ENCODE measurements around the gene STK26.

GRCh38 chrX:132058975-132059374 is 35.9 kb downstream of the STK26 start:
- TF ChIP-seq ZNF274 (IDR thresholded peaks at IDR 0.05; ENCODE audit: low read depth, low read length) (no peak), YY1 (IDR thresholded peaks at IDR 0.05; ENCODE audit: insufficient read depth, insufficient read length) (no peak), SUZ12 (IDR thresholded peaks at IDR 0.05; ENCODE audit: extremely low read depth, insufficient read depth, insufficient read length) (no peak)
